GM18867 (cell line): Measurements from ENCODE around the gene SFRP5.

ENCODE experiments used
- ATAC-seq: cut with Tn5 transposase; IDR thresholded peaks from one replicate; pipeline ENCODE4 v1.9.1; 2021; ENCODE audit warnings: mild to moderate bottlenecking, moderate library complexity; ENCODE audit not compliant: unreplicated experiment

SFRP5 gene

GRCh38 chr10:97788552-97789442, 17.0 kb upstream of the SFRP5 start:
- no peak for ATAC-seq

- ATAC-seq = no peak
Measured at GRCh38 chr10:97785731-97786130, 13.9 kb upstream of the SFRP5 start.

- no peak for ATAC-seq
Measured at GRCh38 chr10:97785231-97785630, 13.4 kb upstream of the SFRP5 start.

GRCh38 chr10:97784200-97784810, 12.5 kb upstream of the SFRP5 start:
- no peak for ATAC-seq

GRCh38 chr10:97782455-97783228, 10.8 kb upstream of the SFRP5 start:
- no peak for ATAC-seq

GRCh38 chr10:97781618-97782331, 10.0 kb upstream of the SFRP5 start:
- ATAC-seq = no peak

- no peak for ATAC-seq
Measured at GRCh38 chr10:97780841-97781617, 9.2 kb upstream of the SFRP5 start.

- no peak for ATAC-seq
Measured at GRCh38 chr10:97779975-97780374, 8.2 kb upstream of the SFRP5 start.

GRCh38 chr10:97779492-97779891, 7.7 kb upstream of the SFRP5 start:
- ATAC-seq = no peak

GRCh38 chr10:97778452-97779302, 6.9 kb upstream of the SFRP5 start:
- no peak for ATAC-seq

- no peak for ATAC-seq
Measured at GRCh38 chr10:97777143-97777542, 5.3 kb upstream of the SFRP5 start.

- no peak for ATAC-seq
Measured at GRCh38 chr10:97774811-97775294, 3.1 kb upstream of the SFRP5 start.

- ATAC-seq = no peak
Measured at GRCh38 chr10:97773096-97773495, 1.3 kb upstream of the SFRP5 start.

- no peak for ATAC-seq
Measured at GRCh38 chr10:97771055-97771891, 526 bp downstream of the SFRP5 start.

GRCh38 chr10:97770255-97770654, 1.5 kb downstream of the SFRP5 start:
- ATAC-seq = no peak

- no peak for ATAC-seq
Measured at GRCh38 chr10:97768322-97769315, 3.2 kb downstream of the SFRP5 start.
